BJ (cell line): Measurements from ENCODE around the gene ZSWIM7. TPM values are rescaled to one million over a fixed set of nuclear protein-coding genes. Genes with fewer than 3 reads are reported as not detected.

Experiments
- CTCF ChIA-PET: fragments of 350-600 bp; formaldehyde crosslinking; extraction: SDS; loops from one replicate; lab custom pipeline; 2021; ENCODE audit warnings: antibody characterized with exemption, inconsistent platforms; lab: Yijun Ruan, JAX
- POLR2A ChIA-PET: fragments of 300-600 bp; sonication (Branson Sonifier 250); formaldehyde crosslinking; extraction: SDS; loops from one replicate; lab custom pipeline; 2021; ENCODE audit warnings: antibody characterized with exemption; lab: Charles Lee
- DNase-seq: peaks from one replicate; pipeline ENCODE4 v3.0.0-alpha.2; 2011; ENCODE audit warnings: low read depth
- H3K27me3 ChIP-seq: 2 replicates; pipeline ENCODE4 v1.6.0; 2011; ENCODE audit warnings: low read length; ENCODE audit not compliant: control insufficient read depth, insufficient read depth
- H3K36me3 ChIP-seq: 2 replicates; pipeline ENCODE4 v1.5.1; 2011; ENCODE audit warnings: low read length; ENCODE audit not compliant: control insufficient read depth, insufficient read depth
- H3K4me3 ChIP-seq: 2 replicates; pipeline ENCODE4 v1.5.1; 2011; ENCODE audit warnings: low read depth, mild to moderate bottlenecking, control low read depth, low read length
- polyA minus RNA-seq: library from RNA; depleted of rRNA, polyadenylated mRNA; stranded (reverse); fragments of >200 nt; gene quantifications from 2 replicates; pipeline ENCODE4 v1.2.3, GENCODE V29; 2011; rRNA and poly(A)+ RNA removed
- polyA plus RNA-seq: library from polyadenylated mRNA; depleted of rRNA; stranded (reverse); fragments of >200 nt; gene quantifications from 2 replicates; pipeline ENCODE4 v1.2.3, GENCODE V29; 2011; rRNA removed
- TF ChIP-seq, protein P1 (sequence below): IDR thresholded peaks from 2 replicates; pipeline ENCODE4 v1.5.1; 2011; ENCODE audit warnings: low read depth, mild to moderate bottlenecking, control low read depth, inconsistent platforms, low read length, moderate library complexity; ENCODE audit not compliant: insufficient read depth

Gene ZSWIM7, protein sequence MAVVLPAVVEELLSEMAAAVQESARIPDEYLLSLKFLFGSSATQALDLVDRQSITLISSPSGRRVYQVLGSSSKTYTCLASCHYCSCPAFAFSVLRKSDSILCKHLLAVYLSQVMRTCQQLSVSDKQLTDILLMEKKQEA
- polyA plus RNA-seq, result 21.6 and 28.9 TPM in 2 replicates
- polyA minus RNA-seq, result 5.8 and 7.3 TPM in 2 replicates

GRCh38 chr17:15999141-15999973 lies at the start of gene ZSWIM7, which contains the start of gene TTC19:
Gene ZSWIM7 (minus strand): TSS chr17:15999704. CDS start chr17:15999594, 110 bp downstream.
Gene TTC19 (plus strand): TSS chr17:15999824. CDS start chr17:15999849, 25 bp downstream.
- peak within 1 kb of the TSS; percentile 70 for H3K4me3 ChIP-seq
- peaks cover 5% of the 10 kb centered on the region for H3K36me3 ChIP-seq
- ChIA-PET POLR2A (no interaction called here), CTCF (interaction anchor here (0.5 to 4.6 kb wide), 10 partner anchors 10 to 549 kb away, joined by 3 to 36 read pairs (median 3); partner anchors contain the start of gene ADORA2B)
- TF ChIP-seq, protein P1, sequence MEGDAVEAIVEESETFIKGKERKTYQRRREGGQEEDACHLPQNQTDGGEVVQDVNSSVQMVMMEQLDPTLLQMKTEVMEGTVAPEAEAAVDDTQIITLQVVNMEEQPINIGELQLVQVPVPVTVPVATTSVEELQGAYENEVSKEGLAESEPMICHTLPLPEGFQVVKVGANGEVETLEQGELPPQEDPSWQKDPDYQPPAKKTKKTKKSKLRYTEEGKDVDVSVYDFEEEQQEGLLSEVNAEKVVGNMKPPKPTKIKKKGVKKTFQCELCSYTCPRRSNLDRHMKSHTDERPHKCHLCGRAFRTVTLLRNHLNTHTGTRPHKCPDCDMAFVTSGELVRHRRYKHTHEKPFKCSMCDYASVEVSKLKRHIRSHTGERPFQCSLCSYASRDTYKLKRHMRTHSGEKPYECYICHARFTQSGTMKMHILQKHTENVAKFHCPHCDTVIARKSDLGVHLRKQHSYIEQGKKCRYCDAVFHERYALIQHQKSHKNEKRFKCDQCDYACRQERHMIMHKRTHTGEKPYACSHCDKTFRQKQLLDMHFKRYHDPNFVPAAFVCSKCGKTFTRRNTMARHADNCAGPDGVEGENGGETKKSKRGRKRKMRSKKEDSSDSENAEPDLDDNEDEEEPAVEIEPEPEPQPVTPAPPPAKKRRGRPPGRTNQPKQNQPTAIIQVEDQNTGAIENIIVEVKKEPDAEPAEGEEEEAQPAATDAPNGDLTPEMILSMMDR, result no peak
- peak; percentile 54 for DNase-seq
- H3K27me3 ChIP-seq, result no peaks in the 10 kb centered on the region

DNA sequence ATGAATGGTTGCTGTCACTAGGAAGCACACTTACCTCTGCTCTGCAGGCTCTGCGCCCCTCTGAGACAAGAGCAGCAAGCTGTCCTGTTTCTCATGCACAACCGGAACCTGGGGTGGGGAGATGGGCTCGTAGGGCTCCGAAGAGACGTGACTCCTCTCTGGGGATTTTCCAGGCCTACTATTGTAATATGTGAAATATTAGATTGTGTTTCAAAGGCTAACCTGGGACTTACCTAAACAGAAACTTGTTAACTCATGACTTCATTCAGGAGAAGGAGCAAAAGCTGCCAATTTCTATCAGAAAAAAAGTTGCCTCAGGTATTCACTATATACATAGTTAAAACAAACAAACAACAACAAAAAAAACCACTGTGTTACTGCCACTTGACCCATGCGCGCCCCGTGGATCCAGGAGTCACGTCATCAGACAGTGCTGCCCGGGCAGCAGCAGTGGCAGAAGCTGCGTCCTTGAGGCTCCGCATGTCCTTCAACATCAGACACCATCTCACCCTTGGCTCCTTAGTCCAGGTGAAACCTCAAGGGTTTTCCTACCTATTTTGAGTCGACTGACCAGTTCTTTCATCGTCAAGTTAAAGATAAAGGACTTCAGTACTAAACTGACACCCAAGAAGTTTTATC lies 49.4 kb upstream of the ZSWIM7 start:
- CTCF ChIA-PET, result no interaction called here

DNA sequence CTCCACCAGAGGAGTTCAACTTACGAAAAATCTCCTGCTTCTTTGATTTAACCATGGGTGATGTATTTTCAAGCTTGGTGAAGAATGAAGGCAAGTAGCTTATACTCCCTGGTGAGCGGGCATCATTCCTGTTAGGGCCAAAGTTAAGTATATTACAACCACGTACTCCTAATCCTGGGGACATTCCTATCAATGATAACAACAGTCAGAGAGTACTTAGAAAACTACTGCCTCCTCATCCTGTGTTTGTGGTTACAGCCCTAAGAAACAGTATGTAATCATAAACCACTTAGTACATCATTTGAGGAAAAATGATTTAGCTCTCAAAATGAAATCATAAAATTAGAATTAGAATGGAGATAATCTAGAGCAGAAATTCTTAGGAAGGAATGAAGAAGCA lies 47.5 kb upstream of the ZSWIM7 start:
- Histone ChIP-seq H3K36me3 (peaks cover 16% of the 10 kb centered on the region), H3K27me3 (no peaks in the 10 kb centered on the region), H3K4me3 (no peak overlapping the region)
- POLR2A ChIA-PET, result interaction anchor here (0.5 kb wide), 1 partner anchor 16 kb away, joined by 3 read pairs; no protein-coding TSS in a partner anchor
- CTCF ChIA-PET, result interaction anchor here (1.6 kb wide), 1 partner anchor 16 kb away, joined by 4 read pairs; no protein-coding TSS in a partner anchor
- DNase-seq, result no peak
- TF ChIP-seq, protein P1, result no peak

More for the DNA sequence above, 49.4 kb upstream of the ZSWIM7 start:
- POLR2A ChIA-PET, result no interaction called here
- TF ChIP-seq, protein P1, result no peak
- Histone ChIP-seq H3K36me3 (peaks cover 14% of the 10 kb centered on the region), H3K27me3 (no peaks in the 10 kb centered on the region), H3K4me3 (no peak overlapping the region)
- DNase-seq, result no peak

DNA sequence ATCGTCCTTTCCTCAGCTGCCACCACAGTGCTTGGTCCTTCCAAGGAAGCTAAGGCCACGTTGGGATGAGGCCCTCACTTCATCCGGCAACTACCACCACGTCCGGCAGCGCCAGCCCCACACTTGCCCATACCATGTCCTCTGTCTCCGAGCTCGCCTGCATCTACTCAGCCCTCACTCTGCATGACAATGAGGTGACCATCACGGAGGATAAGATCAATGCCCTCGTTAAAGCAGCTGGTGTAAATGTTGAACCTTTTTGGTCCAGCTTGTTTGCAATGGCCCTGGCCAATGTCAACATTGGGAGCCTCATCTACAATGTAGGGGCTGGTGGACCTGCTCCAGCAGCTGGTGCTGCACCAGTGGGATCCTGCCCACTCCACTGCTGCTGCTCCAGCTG lies 45.0 kb upstream of the ZSWIM7 start:
- H3K4me3 ChIP-seq, result no peak overlapping the region
- peaks cover 14% of the 10 kb centered on the region for H3K36me3 ChIP-seq
- TF ChIP-seq, protein P1, result no peak
- no peaks in the 10 kb centered on the region for H3K27me3 ChIP-seq
- ChIA-PET CTCF (interaction anchor here (1.0 kb wide), 1 partner anchor 10 kb away, joined by 3 read pairs; no protein-coding TSS in a partner anchor), POLR2A (interaction anchor here (0.5 kb wide), 1 partner anchor 336 kb away, joined by 3 read pairs; the partner anchor contains the start of gene UBB)
- no peak for DNase-seq
